Astrocyte of the spinal cord (primary cell): ENCODE measurements around the gene ZNF496.
A peak's percentile ranks its signal among the peaks of the same experiment; 100 is the strongest.
"Not testable (repeated sequence)": the region's sequence is repeated elsewhere in the genome, so short reads cannot be mapped to it uniquely, and the experiment has no call there.

ENCODE experiments used
- DNase-seq: peaks from one replicate; pipeline ENCODE4 v3.0.0; 2011; ENCODE audit warnings: low read depth, low spot score
- H3K4me3 ChIP-seq: 2 replicates; pipeline ENCODE4 v1.5.1; 2011; ENCODE audit warnings: low read depth, mild to moderate bottlenecking, low read length, moderate library complexity
- in situ Hi-C: cut with HindIII; loops from 2 replicates; pipeline ENCODE4 v1.10.0; 2017; ENCODE audit warnings: low sequenced_read_pairs
- TF ChIP-seq, protein P1 (sequence below): IDR thresholded peaks from 2 replicates; pipeline ENCODE4 v1.5.1; 2012; ENCODE audit warnings: low read depth, mild to moderate bottlenecking, low read length, inconsistent platforms

ZNF496 gene

DNA sequence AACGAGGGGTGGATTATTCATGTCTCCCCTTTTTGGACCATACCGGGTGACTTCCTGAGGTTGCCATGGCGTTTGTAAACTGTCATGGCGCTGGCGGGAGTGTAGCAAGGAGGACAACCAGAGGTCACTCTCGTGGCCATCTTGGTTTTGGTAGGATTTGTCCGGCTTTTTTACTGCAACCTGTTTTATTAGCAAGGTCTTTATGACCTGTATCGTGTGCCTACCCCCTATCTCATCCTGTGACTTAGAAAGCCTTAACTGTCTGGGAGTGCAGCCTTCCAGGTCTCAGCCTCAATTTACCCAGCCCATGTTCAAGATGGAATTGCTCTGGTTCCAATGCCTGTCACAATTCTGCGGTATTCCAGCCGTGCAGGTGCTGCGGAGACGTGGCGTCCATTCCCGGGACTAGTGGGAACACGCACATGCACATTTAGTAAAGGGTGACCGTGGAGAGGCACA lies 40.2 kb upstream of the ZNF496 start:
- no peak for DNase-seq
- in situ Hi-C loops: no loop called here
- TF ChIP-seq, protein P1, sequence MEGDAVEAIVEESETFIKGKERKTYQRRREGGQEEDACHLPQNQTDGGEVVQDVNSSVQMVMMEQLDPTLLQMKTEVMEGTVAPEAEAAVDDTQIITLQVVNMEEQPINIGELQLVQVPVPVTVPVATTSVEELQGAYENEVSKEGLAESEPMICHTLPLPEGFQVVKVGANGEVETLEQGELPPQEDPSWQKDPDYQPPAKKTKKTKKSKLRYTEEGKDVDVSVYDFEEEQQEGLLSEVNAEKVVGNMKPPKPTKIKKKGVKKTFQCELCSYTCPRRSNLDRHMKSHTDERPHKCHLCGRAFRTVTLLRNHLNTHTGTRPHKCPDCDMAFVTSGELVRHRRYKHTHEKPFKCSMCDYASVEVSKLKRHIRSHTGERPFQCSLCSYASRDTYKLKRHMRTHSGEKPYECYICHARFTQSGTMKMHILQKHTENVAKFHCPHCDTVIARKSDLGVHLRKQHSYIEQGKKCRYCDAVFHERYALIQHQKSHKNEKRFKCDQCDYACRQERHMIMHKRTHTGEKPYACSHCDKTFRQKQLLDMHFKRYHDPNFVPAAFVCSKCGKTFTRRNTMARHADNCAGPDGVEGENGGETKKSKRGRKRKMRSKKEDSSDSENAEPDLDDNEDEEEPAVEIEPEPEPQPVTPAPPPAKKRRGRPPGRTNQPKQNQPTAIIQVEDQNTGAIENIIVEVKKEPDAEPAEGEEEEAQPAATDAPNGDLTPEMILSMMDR: no peak
- H3K4me3 ChIP-seq: no peak overlapping the region

DNA sequence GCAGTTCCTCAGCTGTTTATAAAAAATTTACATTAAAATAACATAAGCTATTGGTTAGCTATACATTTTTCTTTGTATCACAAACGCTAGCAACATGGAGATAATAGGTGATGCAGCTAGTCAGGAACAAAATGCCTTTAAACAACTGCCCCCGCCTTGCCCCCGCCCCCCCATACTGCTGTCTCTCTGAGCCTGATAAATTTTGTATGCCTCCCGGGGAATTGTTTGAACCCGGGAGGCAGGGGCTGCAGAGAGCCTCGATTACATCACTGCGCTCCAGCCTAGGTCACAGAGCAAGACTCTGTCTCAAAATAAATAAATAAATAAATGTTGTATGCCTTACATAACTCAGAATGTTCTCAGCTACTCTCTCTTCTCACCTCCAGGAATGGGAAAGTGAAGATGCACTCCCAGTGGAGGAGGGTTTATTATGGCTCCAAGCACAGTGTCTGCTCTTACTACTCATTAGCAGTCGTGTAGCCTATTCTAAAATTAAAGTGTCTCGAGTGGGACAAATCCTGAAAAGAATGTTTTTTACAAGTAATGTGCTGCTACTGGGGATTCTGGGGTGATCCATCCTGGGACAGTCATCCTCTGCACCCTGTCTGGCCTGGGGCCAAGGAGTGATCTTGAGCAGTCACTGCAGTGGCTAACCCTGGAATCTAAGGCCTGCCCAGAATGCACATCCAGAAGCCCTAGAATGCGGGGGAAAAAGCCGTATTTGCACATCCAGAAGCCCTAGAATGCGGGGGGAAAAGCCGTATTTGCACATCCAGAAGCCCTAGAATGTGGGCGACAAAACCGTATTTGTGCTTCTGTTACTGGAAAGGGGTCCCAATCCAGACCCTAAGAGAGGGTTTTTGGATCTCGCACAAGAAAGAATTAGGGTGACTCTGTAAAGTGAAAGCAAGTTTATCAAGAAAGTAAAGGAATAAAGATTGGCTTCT lies 39.4 kb upstream of the ZNF496 start:
- TF ChIP-seq, protein P1: no peak
- no peak for DNase-seq
- in situ Hi-C loops: no loop called here

DNA sequence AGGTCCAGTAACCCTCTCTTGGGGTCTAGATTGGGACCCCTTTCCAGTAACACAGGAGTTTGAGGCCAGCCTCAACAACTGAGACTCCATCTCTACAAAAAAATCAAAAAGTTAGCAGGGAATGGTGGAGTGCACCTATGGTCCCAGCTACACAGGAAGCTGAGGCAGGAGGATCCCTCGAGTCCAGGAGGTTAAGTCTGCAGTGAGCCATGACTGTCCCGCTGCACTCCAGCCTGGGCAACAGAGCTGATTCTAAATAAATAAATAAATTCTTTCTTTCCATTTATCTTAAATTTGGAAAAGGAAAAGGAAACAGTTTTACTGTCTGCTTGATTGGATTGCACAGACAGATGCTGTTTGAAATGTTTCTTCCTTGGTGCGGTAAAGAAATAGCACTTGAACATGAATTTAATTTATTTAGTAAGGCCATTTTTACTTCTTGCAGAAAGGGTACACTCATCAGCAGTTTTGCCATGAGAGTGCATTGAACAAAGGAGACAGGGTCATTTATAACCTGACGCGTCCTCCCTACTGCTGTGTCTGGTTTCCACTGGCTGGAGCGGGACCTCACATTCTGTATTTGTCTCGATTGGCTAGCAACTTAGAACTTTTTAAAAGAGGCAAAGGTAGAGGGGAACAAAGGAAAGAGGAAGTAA lies 37.0 kb upstream of the ZNF496 start:
- TF ChIP-seq, protein P1: no peak
- H3K4me3 ChIP-seq: no peak overlapping the region
- DNase-seq: no peak
- in situ Hi-C loops: no loop called here

More for the DNA sequence above, 39.4 kb upstream of the ZNF496 start:
- no peak overlapping the region for H3K4me3 ChIP-seq

DNA sequence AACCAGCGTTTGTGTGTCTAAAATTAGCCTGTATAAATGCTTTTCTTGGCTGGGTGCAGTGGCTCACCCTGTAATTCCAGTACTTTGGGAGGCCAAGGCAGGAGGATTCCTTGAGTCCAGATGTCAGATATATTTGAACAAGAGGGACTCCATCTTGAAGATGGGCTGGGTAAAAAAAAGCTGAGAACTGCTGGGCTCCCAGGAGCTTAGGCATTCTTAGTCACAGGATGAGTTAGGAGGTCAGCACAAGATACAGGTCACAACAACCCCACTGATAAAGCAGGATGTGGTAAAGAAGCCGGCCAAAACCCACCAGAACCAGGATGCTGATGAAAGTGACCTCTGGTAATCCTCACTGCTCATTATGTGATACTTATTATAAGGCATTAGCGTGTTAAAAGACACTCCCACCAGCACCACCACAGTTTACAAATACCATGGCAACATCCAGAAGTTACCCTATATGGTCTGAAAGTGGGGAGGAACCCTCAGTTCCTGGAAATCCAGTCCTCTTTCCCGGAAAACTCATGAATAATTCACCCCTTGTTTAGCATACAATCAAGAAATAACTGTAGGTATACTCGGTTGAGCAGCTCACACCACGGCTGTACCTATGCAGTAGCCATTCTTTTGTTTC lies 36.2 kb upstream of the ZNF496 start:
- H3K4me3 ChIP-seq: no peak overlapping the region
- TF ChIP-seq, protein P1: no peak
- in situ Hi-C loops: no loop called here
- peak; percentile 4 for DNase-seq

DNA sequence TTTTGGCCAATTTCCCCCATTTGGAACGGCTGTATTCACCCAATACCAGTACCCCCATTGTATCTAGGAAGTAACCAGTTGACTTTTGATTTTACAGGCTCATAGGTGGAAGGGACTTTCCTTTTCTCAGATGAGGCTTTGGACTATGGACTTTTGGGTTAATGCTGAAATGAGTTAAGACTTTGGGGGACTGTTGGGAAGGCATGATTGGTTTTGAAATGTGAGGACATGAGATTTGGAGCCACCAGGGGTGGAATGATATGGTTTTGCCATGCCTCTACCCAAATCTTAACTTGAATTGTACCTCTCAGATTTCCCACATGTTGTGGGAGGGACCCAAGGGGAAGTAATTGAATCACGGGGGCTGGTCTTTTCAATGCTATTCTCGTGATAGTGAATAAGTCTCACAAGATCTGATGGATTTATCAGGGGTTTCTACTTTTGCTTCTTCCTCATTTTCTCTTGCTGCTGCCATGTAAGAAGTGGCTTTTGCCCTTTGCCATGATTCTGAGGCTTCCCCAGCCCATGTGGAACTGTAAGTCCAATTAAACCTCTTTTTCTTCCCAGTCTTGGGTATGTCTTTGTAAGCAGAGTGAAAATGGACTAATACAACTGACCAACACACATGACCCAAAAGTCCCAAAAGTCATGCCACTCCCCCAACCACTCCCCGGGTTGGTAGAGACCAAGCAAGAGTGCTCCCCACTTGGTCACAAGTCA lies 35.4 kb upstream of the ZNF496 start:
- DNase-seq: no peak
- TF ChIP-seq, protein P1: no peak
- in situ Hi-C loops: no loop called here
- H3K4me3 ChIP-seq: no peak overlapping the region

DNA sequence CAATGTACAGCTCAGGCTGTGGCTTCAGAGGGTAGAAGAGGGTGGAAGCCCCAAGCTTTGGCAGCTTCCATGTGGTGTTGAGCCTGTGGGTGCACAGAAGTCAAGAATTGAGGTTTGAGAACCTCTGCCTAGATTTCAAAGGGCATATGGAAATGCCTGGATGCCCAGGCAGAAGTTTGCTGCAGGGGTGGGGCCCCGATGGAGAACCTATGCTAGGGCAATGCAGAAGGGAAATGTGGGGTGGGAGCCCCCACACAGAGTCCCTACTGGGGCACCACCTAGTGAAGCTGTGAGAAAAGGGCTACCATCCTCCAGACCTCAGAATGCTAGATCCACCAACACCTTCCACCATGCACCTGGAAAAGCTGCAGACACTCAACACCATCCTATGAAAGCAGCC lies 34.7 kb upstream of the ZNF496 start:
- in situ Hi-C loops, H3K4me3 ChIP-seq, DNase-seq: not testable (repeated sequence)
